ENCODE results near the gene PEAK1. TPM values are rescaled to one million over a fixed set of nuclear protein-coding genes. Genes with fewer than 3 reads are reported as not detected.
A peak's percentile ranks its signal among the peaks of the same experiment; 100 is the strongest.

The PEAK1 gene
- total and polyA plus RNA-seq, 4 donors: 8.6 to 147 (median 40.2) TPM

- DNase-seq: peak in 1 of 3 donors; percentile 21
- TF ChIP-seq CTCF (IDR thresholded peaks at IDR 0.05; ENCODE audit: control extremely low read depth, extremely low read depth): no peak
- H3K4me1 ChIP-seq (ENCODE audit: control insufficient read depth in 5 of 5, insufficient read depth in 5 of 5, low read length in 5 of 5): peaks cover 0 to 7% (median 0%) of the 10 kb centered on the region in 5 donors
- H3K4me3 ChIP-seq: no peak overlapping the region
- H3K27ac ChIP-seq (ENCODE audit: low read depth in 1 of 2, low read length in 1 of 2): no peak overlapping the region
- no peaks in the 10 kb centered on the region for H3K27me3 ChIP-seq (ENCODE audit: control insufficient read depth in 3 of 3, insufficient read depth in 3 of 3, low read length in 2 of 3)
- H3K36me3 ChIP-seq (ENCODE audit: control insufficient read depth in 4 of 4, insufficient read depth in 4 of 4, low read length in 4 of 4): no peaks in the 10 kb centered on the region
- WGBS, 2 donors: 67 to 75% methylated on average over 2 of the region's 2 CpGs
- ATAC-seq (ENCODE audit: insufficient read depth, low FRiP score): no peak
- no peaks in the 10 kb centered on the region for H3K9me3 ChIP-seq (ENCODE audit: control insufficient read depth in 4 of 4, insufficient read depth in 3 of 4, low read length in 3 of 4)
- H3K9ac ChIP-seq (ENCODE audit: insufficient read depth in 1 of 2, low read length in 2 of 2): no peak overlapping the region
These were observed 124.5 kb downstream of the PEAK1 start for GRCh38 chr15:77295446-77295845.

- ATAC-seq (ENCODE audit: insufficient read depth, low FRiP score) (no peak), DNase-seq (no peak)
- Histone ChIP-seq H3K4me1 (ENCODE audit: control insufficient read depth in 5 of 5, insufficient read depth in 5 of 5, low read length in 5 of 5) (peaks cover 0 to 7% (median 0%) of the 10 kb centered on the region in 5 donors), H3K9ac (ENCODE audit: insufficient read depth in 1 of 2, low read length in 2 of 2) (no peak overlapping the region), H3K9me3 (ENCODE audit: control insufficient read depth in 4 of 4, insufficient read depth in 3 of 4, low read length in 3 of 4) (no peaks in the 10 kb centered on the region), H3K4me3 (no peak overlapping the region), H3K36me3 (ENCODE audit: control insufficient read depth in 4 of 4, insufficient read depth in 4 of 4, low read length in 4 of 4) (no peaks in the 10 kb centered on the region), H3K27ac (ENCODE audit: low read depth in 1 of 2, low read length in 1 of 2) (no peak overlapping the region), H3K27me3 (ENCODE audit: control insufficient read depth in 3 of 3, insufficient read depth in 3 of 3, low read length in 2 of 3) (no peaks in the 10 kb centered on the region)
- TF ChIP-seq CTCF (IDR thresholded peaks at IDR 0.05; ENCODE audit: control extremely low read depth, extremely low read depth): no peak
- WGBS, 2 donors: 92 to 100% methylated on average over 1 of the region's 1 CpG
These were observed 126.8 kb downstream of the PEAK1 start for GRCh38 chr15:77292969-77293558.

GRCh38 chr15:77291107-77291506 is 128.8 kb downstream of the PEAK1 start:
- H3K9me3 ChIP-seq (ENCODE audit: control insufficient read depth in 4 of 4, insufficient read depth in 3 of 4, low read length in 3 of 4): no peaks in the 10 kb centered on the region
- no peak for TF ChIP-seq CTCF (IDR thresholded peaks at IDR 0.05; ENCODE audit: control extremely low read depth, extremely low read depth)
- no peaks in the 10 kb centered on the region for H3K27me3 ChIP-seq (ENCODE audit: control insufficient read depth in 3 of 3, insufficient read depth in 3 of 3, low read length in 2 of 3)
- no peak overlapping the region for H3K27ac ChIP-seq (ENCODE audit: low read depth in 1 of 2, low read length in 1 of 2)
- no peak overlapping the region for H3K4me3 ChIP-seq
- DNase-seq (no peak), ATAC-seq (ENCODE audit: insufficient read depth, low FRiP score) (no peak)
- H3K4me1 ChIP-seq (ENCODE audit: control insufficient read depth in 5 of 5, insufficient read depth in 5 of 5, low read length in 5 of 5): peaks cover 0 to 10% (median 0%) of the 10 kb centered on the region in 5 donors
- H3K9ac ChIP-seq (ENCODE audit: insufficient read depth in 1 of 2, low read length in 2 of 2): no peak overlapping the region
- WGBS, 2 donors: 94% methylated on average over 4 of the region's 4 CpGs
- no peaks in the 10 kb centered on the region for H3K36me3 ChIP-seq (ENCODE audit: control insufficient read depth in 4 of 4, insufficient read depth in 4 of 4, low read length in 4 of 4)

- no peak for DNase-seq
These were observed 132.5 kb downstream of the PEAK1 start for GRCh38 chr15:77287385-77287784.

More at GRCh38 chr15:77287385-77287784, 132.5 kb downstream of the PEAK1 start:
- H3K36me3 ChIP-seq (ENCODE audit: control insufficient read depth in 4 of 4, insufficient read depth in 4 of 4, low read length in 4 of 4): peaks cover 0 to 6% (median 1%) of the 10 kb centered on the region in 4 donors
- H3K4me1 ChIP-seq (ENCODE audit: control insufficient read depth in 5 of 5, insufficient read depth in 5 of 5, low read length in 5 of 5): peaks cover 0 to 6% (median 0%) of the 10 kb centered on the region in 5 donors
- no peak overlapping the region for H3K9ac ChIP-seq (ENCODE audit: insufficient read depth in 1 of 2, low read length in 2 of 2)
- no peak for TF ChIP-seq CTCF (IDR thresholded peaks at IDR 0.05; ENCODE audit: control extremely low read depth, extremely low read depth)
- WGBS, 2 donors: 73 to 86% methylated on average over 2 of the region's 2 CpGs
- no peak overlapping the region for H3K27ac ChIP-seq (ENCODE audit: low read depth in 1 of 2, low read length in 1 of 2)
- no peak overlapping the region for H3K4me3 ChIP-seq
- no peaks in the 10 kb centered on the region for H3K9me3 ChIP-seq (ENCODE audit: control insufficient read depth in 4 of 4, insufficient read depth in 3 of 4, low read length in 3 of 4)
- H3K27me3 ChIP-seq (ENCODE audit: control insufficient read depth in 3 of 3, insufficient read depth in 3 of 3, low read length in 2 of 3): no peaks in the 10 kb centered on the region
- ATAC-seq (ENCODE audit: insufficient read depth, low FRiP score): no peak

All from lung (tissue), 12 donors.